ENCODE data around the gene ADAP2.
"Not testable (repeated sequence)": the region's sequence is repeated elsewhere in the genome, so short reads cannot be mapped to it uniquely, and the experiment has no call there.

Gene ADAP2

DNA sequence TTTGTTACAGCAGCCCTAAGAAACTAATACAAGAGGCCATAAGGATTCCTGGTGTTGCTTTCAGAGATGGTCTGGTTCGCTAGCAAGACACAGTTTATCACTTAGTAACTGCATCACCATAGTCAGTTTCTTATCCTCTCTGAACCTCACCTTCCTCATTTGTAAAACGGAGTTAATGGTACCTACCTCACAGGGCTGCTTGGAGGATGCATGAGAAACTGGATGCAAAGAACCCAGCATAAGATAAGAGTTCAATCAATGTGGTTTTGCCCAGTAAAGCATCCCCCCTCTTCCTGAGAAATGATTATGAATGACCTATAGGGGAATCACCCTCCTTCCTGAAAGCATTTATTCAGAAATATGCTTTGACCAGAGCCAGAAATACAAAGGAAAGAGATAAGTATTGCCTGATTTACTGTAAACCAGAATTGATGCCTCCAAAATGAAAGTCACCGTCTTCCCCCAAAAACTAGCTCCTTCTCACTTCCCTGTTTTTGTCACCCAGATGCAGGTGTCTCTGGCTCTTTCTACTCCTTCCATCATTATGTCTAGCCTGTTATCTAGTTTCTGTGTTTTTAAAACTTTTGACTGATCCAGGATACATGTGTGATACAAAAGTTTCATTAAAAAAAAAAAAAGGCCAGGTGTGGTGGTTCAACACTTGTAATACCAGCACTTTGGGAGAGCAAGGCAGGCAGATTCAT is 12.9 kb upstream of the ADAP2 start:
- Histone ChIP-seq H3K4me1 (ENCODE audit: control insufficient read depth, insufficient read depth, low read length) (no peaks in the 10 kb centered on the region; the same call in 1 of the 2 replicates), H3K4me3 (ENCODE audit: low read depth, low read length) (no peak overlapping the region), H3K36me3 (ENCODE audit: control insufficient read depth in 2 of 2, insufficient read depth in 1 of 2, low read length in 2 of 2) (peaks cover 4 to 5% of the 10 kb centered on the region in 2 experiments; a peak in 2 of 3 replicates), H3K27ac (ENCODE audit: extremely low read depth, low read depth, low read length) (no peak overlapping the region), H3K9me3 (ENCODE audit: control insufficient read depth, insufficient read depth, low read depth, low read length) (no peaks in the 10 kb centered on the region)
- TF ChIP-seq, protein P1, sequence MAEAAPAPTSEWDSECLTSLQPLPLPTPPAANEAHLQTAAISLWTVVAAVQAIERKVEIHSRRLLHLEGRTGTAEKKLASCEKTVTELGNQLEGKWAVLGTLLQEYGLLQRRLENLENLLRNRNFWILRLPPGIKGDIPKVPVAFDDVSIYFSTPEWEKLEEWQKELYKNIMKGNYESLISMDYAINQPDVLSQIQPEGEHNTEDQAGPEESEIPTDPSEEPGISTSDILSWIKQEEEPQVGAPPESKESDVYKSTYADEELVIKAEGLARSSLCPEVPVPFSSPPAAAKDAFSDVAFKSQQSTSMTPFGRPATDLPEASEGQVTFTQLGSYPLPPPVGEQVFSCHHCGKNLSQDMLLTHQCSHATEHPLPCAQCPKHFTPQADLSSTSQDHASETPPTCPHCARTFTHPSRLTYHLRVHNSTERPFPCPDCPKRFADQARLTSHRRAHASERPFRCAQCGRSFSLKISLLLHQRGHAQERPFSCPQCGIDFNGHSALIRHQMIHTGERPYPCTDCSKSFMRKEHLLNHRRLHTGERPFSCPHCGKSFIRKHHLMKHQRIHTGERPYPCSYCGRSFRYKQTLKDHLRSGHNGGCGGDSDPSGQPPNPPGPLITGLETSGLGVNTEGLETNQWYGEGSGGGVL (tag by site-specific recombination; IDR thresholded peaks at IDR 0.05), result no peak
- TF ChIP-seq ZNF610 (tag by site-specific recombination; IDR thresholded peaks at IDR 0.05; ENCODE audit: borderline replicate concordance) (no peak), ZBTB17 (tag by site-specific recombination; IDR thresholded peaks at IDR 0.05) (no peak), KLF10 (tag by site-specific recombination; IDR thresholded peaks at IDR 0.05) (no peak), ZNF211 (tag by site-specific recombination; IDR thresholded peaks at IDR 0.05; ENCODE audit: low read depth) (no peak), ZNF133 (tag by site-specific recombination; IDR thresholded peaks at IDR 0.05) (no peak), MYNN (tag by site-specific recombination; IDR thresholded peaks at IDR 0.05; ENCODE audit: borderline replicate concordance) (no peak)
- TF ChIP-seq, protein P2, sequence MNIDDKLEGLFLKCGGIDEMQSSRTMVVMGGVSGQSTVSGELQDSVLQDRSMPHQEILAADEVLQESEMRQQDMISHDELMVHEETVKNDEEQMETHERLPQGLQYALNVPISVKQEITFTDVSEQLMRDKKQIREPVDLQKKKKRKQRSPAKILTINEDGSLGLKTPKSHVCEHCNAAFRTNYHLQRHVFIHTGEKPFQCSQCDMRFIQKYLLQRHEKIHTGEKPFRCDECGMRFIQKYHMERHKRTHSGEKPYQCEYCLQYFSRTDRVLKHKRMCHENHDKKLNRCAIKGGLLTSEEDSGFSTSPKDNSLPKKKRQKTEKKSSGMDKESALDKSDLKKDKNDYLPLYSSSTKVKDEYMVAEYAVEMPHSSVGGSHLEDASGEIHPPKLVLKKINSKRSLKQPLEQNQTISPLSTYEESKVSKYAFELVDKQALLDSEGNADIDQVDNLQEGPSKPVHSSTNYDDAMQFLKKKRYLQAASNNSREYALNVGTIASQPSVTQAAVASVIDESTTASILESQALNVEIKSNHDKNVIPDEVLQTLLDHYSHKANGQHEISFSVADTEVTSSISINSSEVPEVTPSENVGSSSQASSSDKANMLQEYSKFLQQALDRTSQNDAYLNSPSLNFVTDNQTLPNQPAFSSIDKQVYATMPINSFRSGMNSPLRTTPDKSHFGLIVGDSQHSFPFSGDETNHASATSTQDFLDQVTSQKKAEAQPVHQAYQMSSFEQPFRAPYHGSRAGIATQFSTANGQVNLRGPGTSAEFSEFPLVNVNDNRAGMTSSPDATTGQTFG (tag by site-specific recombination; IDR thresholded peaks at IDR 0.05; ENCODE audit: borderline replicate concordance), result no peak
- TF ChIP-seq, protein P3, sequence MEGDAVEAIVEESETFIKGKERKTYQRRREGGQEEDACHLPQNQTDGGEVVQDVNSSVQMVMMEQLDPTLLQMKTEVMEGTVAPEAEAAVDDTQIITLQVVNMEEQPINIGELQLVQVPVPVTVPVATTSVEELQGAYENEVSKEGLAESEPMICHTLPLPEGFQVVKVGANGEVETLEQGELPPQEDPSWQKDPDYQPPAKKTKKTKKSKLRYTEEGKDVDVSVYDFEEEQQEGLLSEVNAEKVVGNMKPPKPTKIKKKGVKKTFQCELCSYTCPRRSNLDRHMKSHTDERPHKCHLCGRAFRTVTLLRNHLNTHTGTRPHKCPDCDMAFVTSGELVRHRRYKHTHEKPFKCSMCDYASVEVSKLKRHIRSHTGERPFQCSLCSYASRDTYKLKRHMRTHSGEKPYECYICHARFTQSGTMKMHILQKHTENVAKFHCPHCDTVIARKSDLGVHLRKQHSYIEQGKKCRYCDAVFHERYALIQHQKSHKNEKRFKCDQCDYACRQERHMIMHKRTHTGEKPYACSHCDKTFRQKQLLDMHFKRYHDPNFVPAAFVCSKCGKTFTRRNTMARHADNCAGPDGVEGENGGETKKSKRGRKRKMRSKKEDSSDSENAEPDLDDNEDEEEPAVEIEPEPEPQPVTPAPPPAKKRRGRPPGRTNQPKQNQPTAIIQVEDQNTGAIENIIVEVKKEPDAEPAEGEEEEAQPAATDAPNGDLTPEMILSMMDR (tag by site-specific recombination; IDR thresholded peaks at IDR 0.05), result no peak
- TF ChIP-seq, protein P4, sequence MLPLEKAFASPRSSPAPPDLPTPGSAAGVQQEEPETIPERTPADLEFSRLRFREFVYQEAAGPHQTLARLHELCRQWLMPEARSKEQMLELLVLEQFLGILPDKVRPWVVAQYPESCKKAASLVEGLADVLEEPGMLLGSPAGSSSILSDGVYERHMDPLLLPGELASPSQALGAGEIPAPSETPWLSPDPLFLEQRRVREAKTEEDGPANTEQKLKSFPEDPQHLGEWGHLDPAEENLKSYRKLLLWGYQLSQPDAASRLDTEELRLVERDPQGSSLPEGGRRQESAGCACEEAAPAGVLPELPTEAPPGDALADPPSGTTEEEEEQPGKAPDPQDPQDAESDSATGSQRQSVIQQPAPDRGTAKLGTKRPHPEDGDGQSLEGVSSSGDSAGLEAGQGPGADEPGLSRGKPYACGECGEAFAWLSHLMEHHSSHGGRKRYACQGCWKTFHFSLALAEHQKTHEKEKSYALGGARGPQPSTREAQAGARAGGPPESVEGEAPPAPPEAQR (tag by site-specific recombination; IDR thresholded peaks at IDR 0.05), result no peak
- TF ChIP-seq, protein P5, sequence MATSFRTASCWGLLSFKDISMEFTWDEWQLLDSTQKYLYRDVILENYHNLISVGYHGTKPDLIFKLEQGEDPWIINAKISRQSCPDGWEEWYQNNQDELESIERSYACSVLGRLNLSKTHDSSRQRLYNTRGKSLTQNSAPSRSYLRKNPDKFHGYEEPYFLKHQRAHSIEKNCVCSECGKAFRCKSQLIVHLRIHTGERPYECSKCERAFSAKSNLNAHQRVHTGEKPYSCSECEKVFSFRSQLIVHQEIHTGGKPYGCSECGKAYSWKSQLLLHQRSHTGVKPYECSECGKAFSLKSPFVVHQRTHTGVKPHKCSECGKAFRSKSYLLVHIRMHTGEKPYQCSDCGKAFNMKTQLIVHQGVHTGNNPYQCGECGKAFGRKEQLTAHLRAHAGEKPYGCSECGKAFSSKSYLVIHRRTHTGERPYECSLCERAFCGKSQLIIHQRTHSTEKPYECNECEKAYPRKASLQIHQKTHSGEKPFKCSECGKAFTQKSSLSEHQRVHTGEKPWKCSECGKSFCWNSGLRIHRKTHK (tag by site-specific recombination; IDR thresholded peaks at IDR 0.05), result no peak
- POLR2A ChIA-PET, result interaction anchor here (0.7 kb wide), 1 partner anchor 37 kb away, joined by 3 read pairs; no protein-coding TSS in a partner anchor
- CTCF ChIA-PET, result no interaction called here

DNA sequence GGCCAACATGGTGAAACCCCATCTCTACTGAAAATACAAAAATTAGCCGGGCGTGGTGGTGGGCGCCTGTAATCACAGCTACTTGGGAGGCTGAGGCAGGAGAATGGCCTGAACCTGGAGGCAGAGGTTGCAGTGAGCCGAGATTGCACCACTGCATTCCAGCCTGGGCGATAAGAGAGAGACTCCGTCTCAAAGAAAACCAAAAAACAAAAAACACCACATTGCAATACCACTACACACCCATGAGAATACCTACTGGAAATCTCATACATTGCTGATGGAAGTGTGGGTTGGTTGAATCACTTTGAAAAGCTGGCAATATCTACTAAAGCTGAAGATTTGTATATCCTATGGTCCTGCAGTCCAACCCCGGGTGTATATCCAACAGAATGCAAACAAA is 11.6 kb upstream of the ADAP2 start:
- H3K4me3 ChIP-seq (ENCODE audit: low read depth, low read length); H3K36me3 ChIP-seq (ENCODE audit: control insufficient read depth in 2 of 2, insufficient read depth in 1 of 2, low read length in 2 of 2); H3K4me1 ChIP-seq (ENCODE audit: control insufficient read depth, insufficient read depth, low read length); H3K9me3 ChIP-seq (ENCODE audit: control insufficient read depth, insufficient read depth, low read depth, low read length); POLR2A ChIA-PET; H3K27ac ChIP-seq (ENCODE audit: extremely low read depth, low read depth, low read length): not testable (repeated sequence)
- CTCF ChIA-PET, result interaction anchor here (0.6 to 1.1 kb wide), 3 partner anchors 33 to 307 kb away, joined by 3 to 4 read pairs (median 3); no protein-coding TSS in a partner anchor
